Neural progenitor cell (in vitro differentiated cells): ENCODE data around the gene IQGAP3. TPM values are rescaled to one million over a fixed set of nuclear protein-coding genes. Genes with fewer than 3 reads are reported as not detected.
A peak's percentile ranks its signal among the peaks of the same experiment; 100 is the strongest.

Source experiments
- DNase-seq: peaks from one replicate; pipeline ENCODE4 v3.0.0-alpha.2; 2016; ENCODE audit warnings: low spot score
- H2AFZ ChIP-seq: fragments of 200-600 bp; sonication (generic); replicated peaks from 2 replicates; pipeline ENCODE4 v1.6.1; 2016; ENCODE audit warnings: antibody characterized with exemption
- H3F3A ChIP-seq: fragments of 200-600 bp; sonication (generic); 2 replicates; pipeline ENCODE4 v1.6.1; 2016; ENCODE audit warnings: antibody characterized with exemption, low read depth
- H3K27ac ChIP-seq: fragments of 200-600 bp; sonication (generic); 2 replicates; pipeline ENCODE4 v1.5.1; 2016; ENCODE audit warnings: mild to moderate bottlenecking
- H3K27me3 ChIP-seq: fragments of 200-600 bp; sonication (generic); 2 replicates; pipeline ENCODE4 v1.6.1; 2016; ENCODE audit warnings: mild to moderate bottlenecking, moderate library complexity
- H3K36me3 ChIP-seq: fragments of 200-600 bp; sonication (generic); 2 replicates; pipeline ENCODE4 v1.5.1; 2016
- H3K4me1 ChIP-seq: fragments of 200-600 bp; sonication (generic); 2 replicates; pipeline ENCODE4 v1.6.1; 2016; ENCODE audit warnings: mixed run types
- H3K4me2 ChIP-seq: fragments of 200-600 bp; sonication (generic); 2 replicates; pipeline ENCODE4 v1.6.1; 2016
- H3K4me3 ChIP-seq: fragments of 200-600 bp; sonication (generic); 2 replicates; pipeline ENCODE4 v1.5.1; 2016
- H3K79me2 ChIP-seq: fragments of 200-600 bp; sonication (generic); 2 replicates; pipeline ENCODE4 v1.6.1; 2016; ENCODE audit warnings: low read depth
- H3K9ac ChIP-seq: fragments of 200-600 bp; sonication (generic); 2 replicates; pipeline ENCODE4 v1.6.1; 2016
- H3K9me3 ChIP-seq: fragments of 200-600 bp; sonication (generic); 2 replicates; pipeline ENCODE4 v1.5.1; 2016; ENCODE audit warnings: low read depth
- H4K20me1 ChIP-seq: fragments of 200-600 bp; sonication (generic); 2 replicates; pipeline ENCODE4 v1.6.1; 2016; ENCODE audit warnings: low read depth
- H3K27ac Mint-ChIP-seq: 3 replicates; pipeline ENCODE4 v1.8.0; 2021; ENCODE audit warnings: mixed read lengths
- H3K27me3 Mint-ChIP-seq: 2 replicates; pipeline ENCODE4 v1.8.0; 2022; ENCODE audit warnings: low read depth, mild to moderate bottlenecking, inconsistent platforms, moderate library complexity, mixed read lengths; ENCODE audit not compliant: insufficient read depth
- H3K36me3 Mint-ChIP-seq: 3 replicates; pipeline ENCODE4 v1.8.0; 2021; ENCODE audit warnings: mixed read lengths
- H3K4me1 Mint-ChIP-seq: 3 replicates; pipeline ENCODE4 v1.8.0; 2021; ENCODE audit warnings: mixed read lengths
- H3K4me3 Mint-ChIP-seq: 3 replicates; pipeline ENCODE4 v1.8.0; 2021; ENCODE audit warnings: mild to moderate bottlenecking, moderate library complexity, mixed read lengths
- H3K9me3 Mint-ChIP-seq: 3 replicates; pipeline ENCODE4 v1.8.0; 2020; ENCODE audit warnings: mixed read lengths
- CTCF ChIP-seq: fragments of 200-600 bp; sonication (generic); IDR thresholded peaks from 2 replicates; pipeline ENCODE4 v1.5.1; 2017; ENCODE audit warnings: antibody characterized with exemption, mild to moderate bottlenecking
- EZH2 ChIP-seq: fragments of 200-600 bp; sonication (generic); IDR thresholded peaks from 2 replicates; pipeline ENCODE4 v1.6.1; 2017; ENCODE audit warnings: antibody characterized with exemption, mild to moderate bottlenecking, moderate library complexity
- EZH2phosphoT487 ChIP-seq: fragments of 200-600 bp; sonication (generic); IDR thresholded peaks from 2 replicates; pipeline ENCODE4 v1.6.1; 2017; ENCODE audit warnings: antibody characterized with exemption
- total RNA-seq: library from RNA; depleted of rRNA; stranded (reverse); fragments of >200 nt; gene quantifications from 2 replicates; pipeline ENCODE4 v1.2.3, GENCODE V29; 2015; ENCODE audit warnings: low replicate concordance

IQGAP3 gene
- total RNA-seq, 1 donor from 2014 or later, result 31.5 TPM

- no peak overlapping the region for H3K27ac ChIP-seq
- H3K4me1 Mint-ChIP-seq, result peaks cover 61% of the 10 kb centered on the region
- no peak overlapping the region for H3K9ac ChIP-seq
- no peaks in the 10 kb centered on the region for H3K9me3 Mint-ChIP-seq
- peaks cover 40% of the 10 kb centered on the region for H3K79me2 ChIP-seq
- no peak for DNase-seq
- no peaks in the 10 kb centered on the region for H3K9me3 ChIP-seq
- H3K36me3 Mint-ChIP-seq, result peaks cover 6% of the 10 kb centered on the region
- no peaks in the 10 kb centered on the region for H3K27me3 ChIP-seq
- peaks cover 10% of the 10 kb centered on the region for H3K27me3 Mint-ChIP-seq
- peak overlapping the region; percentile 95 for H3K4me2 ChIP-seq
- peak overlapping the region; percentile 93 for H3K4me3 ChIP-seq
- H3K4me1 ChIP-seq, result peaks cover 31% of the 10 kb centered on the region
- H4K20me1 ChIP-seq, result peaks cover 60% of the 10 kb centered on the region
- H3K4me3 Mint-ChIP-seq, result peak overlapping the region; percentile 93
- peaks cover 31% of the 10 kb centered on the region for H3F3A ChIP-seq
- peak overlapping the region; percentile 50 for H3K27ac Mint-ChIP-seq
- no peak overlapping the region for H2AFZ ChIP-seq
- TF ChIP-seq EZH2, result no peak
- TF ChIP-seq EZH2phosphoT487, result no peak
- no peak for TF ChIP-seq CTCF
- no peaks in the 10 kb centered on the region for H3K36me3 ChIP-seq
These were observed 73.8 kb downstream of the IQGAP3 start for GRCh38 chr1:156498432-156499193.

- Histone ChIP-seq H3K9me3 (no peaks in the 10 kb centered on the region), H3F3A (peaks cover 32% of the 10 kb centered on the region), H2AFZ (no peak overlapping the region), H3K4me3 (peak overlapping the region; percentile 93), H3K36me3 (no peaks in the 10 kb centered on the region), H3K4me2 (peak overlapping the region; percentile 95), H4K20me1 (peaks cover 67% of the 10 kb centered on the region), H3K27me3 (no peaks in the 10 kb centered on the region), H3K9ac (no peak overlapping the region), H3K79me2 (peaks cover 40% of the 10 kb centered on the region), H3K27ac (no peak overlapping the region), H3K4me1 (peaks cover 32% of the 10 kb centered on the region)
- H3K36me3 Mint-ChIP-seq, result peaks cover 6% of the 10 kb centered on the region
- H3K27ac Mint-ChIP-seq, result peak overlapping the region; percentile 50
- TF ChIP-seq EZH2phosphoT487 (no peak), EZH2 (no peak), CTCF (no peak)
- peak overlapping the region; percentile 93 for H3K4me3 Mint-ChIP-seq
- peaks cover 8% of the 10 kb centered on the region for H3K27me3 Mint-ChIP-seq
- no peaks in the 10 kb centered on the region for H3K9me3 Mint-ChIP-seq
- H3K4me1 Mint-ChIP-seq, result peaks cover 58% of the 10 kb centered on the region
- no peak for DNase-seq
These were observed 74.5 kb downstream of the IQGAP3 start for GRCh38 chr1:156497743-156498431.

GRCh38 chr1:156497078-156497742 lies 75.2 kb downstream of the IQGAP3 start:
- Histone ChIP-seq H3K36me3 (no peaks in the 10 kb centered on the region), H3K79me2 (peaks cover 40% of the 10 kb centered on the region), H3K4me1 (peaks cover 38% of the 10 kb centered on the region), H3K9ac (no peak overlapping the region), H3K27ac (no peak overlapping the region), H3K9me3 (no peaks in the 10 kb centered on the region), H3K4me2 (no peak overlapping the region), H3F3A (peaks cover 31% of the 10 kb centered on the region), H2AFZ (no peak overlapping the region), H3K27me3 (no peaks in the 10 kb centered on the region), H4K20me1 (peaks cover 74% of the 10 kb centered on the region), H3K4me3 (no peak overlapping the region)
- no peaks in the 10 kb centered on the region for H3K9me3 Mint-ChIP-seq
- H3K36me3 Mint-ChIP-seq, result peaks cover 6% of the 10 kb centered on the region
- H3K4me3 Mint-ChIP-seq, result no peak overlapping the region
- TF ChIP-seq CTCF (no peak), EZH2phosphoT487 (no peak), EZH2 (no peak)
- H3K27me3 Mint-ChIP-seq, result peaks cover 8% of the 10 kb centered on the region
- H3K27ac Mint-ChIP-seq, result no peak overlapping the region
- no peak for DNase-seq
- peaks cover 60% of the 10 kb centered on the region for H3K4me1 Mint-ChIP-seq
